HT1080 (cell line): ENCODE measurements around the gene PARD3B. TPM values are rescaled to one million over a fixed set of nuclear protein-coding genes. Genes with fewer than 3 reads are reported as not detected.
A peak's percentile ranks its signal among the peaks of the same experiment; 100 is the strongest.

Experiments
- DNase-seq: peaks from one replicate; pipeline ENCODE4 v3.0.0-alpha.2; 2015; ENCODE audit warnings: low read depth
- total RNA-seq: library from RNA; depleted of rRNA; stranded (reverse); fragments of >200 nt; shearing (Covaris generic); gene quantifications from 2 replicates; pipeline ENCODE4 v1.2.3, GENCODE V29; 2014

PARD3B gene
- total RNA-seq, 1 experiment from 2014 or later = 2.2 TPM

- DNase-seq = peak; percentile 71
These were observed 146.7 kb downstream of the PARD3B start for GRCh38 chr2:204691911-204692510.

GRCh38 chr2:204692790-204693189, 147.5 kb downstream of the PARD3B start:
- no peak for DNase-seq

GRCh38 chr2:204693262-204693661, 148.0 kb downstream of the PARD3B start:
- DNase-seq = no peak

GRCh38 chr2:204695506-204695905, 150.2 kb downstream of the PARD3B start:
- no peak for DNase-seq

- no peak for DNase-seq
These were observed 150.8 kb downstream of the PARD3B start for GRCh38 chr2:204696124-204696523.

GRCh38 chr2:204705243-204705932, 160.1 kb downstream of the PARD3B start:
- DNase-seq = peak; percentile 75

GRCh38 chr2:204706939-204707338, 161.7 kb downstream of the PARD3B start:
- DNase-seq = no peak

- DNase-seq = no peak
These were observed 167.9 kb downstream of the PARD3B start for GRCh38 chr2:204713211-204713610.

GRCh38 chr2:204715361-204715760, 170.1 kb downstream of the PARD3B start:
- DNase-seq = no peak

GRCh38 chr2:204717591-204717990, 172.3 kb downstream of the PARD3B start:
- no peak for DNase-seq

GRCh38 chr2:204718607-204719006, 173.3 kb downstream of the PARD3B start:
- DNase-seq = no peak

- DNase-seq = no peak
These were observed 175.6 kb downstream of the PARD3B start for GRCh38 chr2:204720874-204721273.

- DNase-seq = no peak
These were observed 176.9 kb downstream of the PARD3B start for GRCh38 chr2:204722207-204722606.

GRCh38 chr2:204722691-204723090, 177.4 kb downstream of the PARD3B start:
- DNase-seq = no peak

- DNase-seq = no peak
These were observed 180.6 kb downstream of the PARD3B start for GRCh38 chr2:204725693-204726360.

GRCh38 chr2:204726831-204727230, 181.6 kb downstream of the PARD3B start:
- no peak for DNase-seq

GRCh38 chr2:204727368-204727767, 182.1 kb downstream of the PARD3B start:
- DNase-seq = no peak

GRCh38 chr2:204730603-204731002, 185.3 kb downstream of the PARD3B start:
- no peak for DNase-seq

GRCh38 chr2:204732019-204732418, 186.7 kb downstream of the PARD3B start:
- DNase-seq = no peak

- no peak for DNase-seq
These were observed 192.0 kb downstream of the PARD3B start for GRCh38 chr2:204737296-204737695.

- no peak for DNase-seq
These were observed 193.4 kb downstream of the PARD3B start for GRCh38 chr2:204738721-204739120.

- DNase-seq = peak; percentile 20
These were observed 198.2 kb downstream of the PARD3B start for GRCh38 chr2:204743393-204743960.
